SK-N-MC (cell line): Measurements from ENCODE around the gene BSN.

Experiments
- EZH2 ChIP-seq: fragments of 200-600 bp; sonication (generic); IDR thresholded peaks from one replicate; pipeline ENCODE4 v1.6.1; 2017; ENCODE audit warnings: antibody characterized with exemption
- FOXP2 ChIP-seq: optimal IDR thresholded peaks from 2 replicates; pipeline ENCODE3; 2011; ENCODE audit warnings: mild to moderate bottlenecking, moderate library complexity; ENCODE audit not compliant: insufficient read depth; ENCODE audit errors: extremely low read length, control extremely low read depth
- POLR2AphosphoS5 ChIP-seq: IDR thresholded peaks from 2 replicates; pipeline ENCODE4 v1.6.1; 2012; ENCODE audit warnings: mild to moderate bottlenecking, low read depth, low read length, borderline replicate concordance

DNA sequence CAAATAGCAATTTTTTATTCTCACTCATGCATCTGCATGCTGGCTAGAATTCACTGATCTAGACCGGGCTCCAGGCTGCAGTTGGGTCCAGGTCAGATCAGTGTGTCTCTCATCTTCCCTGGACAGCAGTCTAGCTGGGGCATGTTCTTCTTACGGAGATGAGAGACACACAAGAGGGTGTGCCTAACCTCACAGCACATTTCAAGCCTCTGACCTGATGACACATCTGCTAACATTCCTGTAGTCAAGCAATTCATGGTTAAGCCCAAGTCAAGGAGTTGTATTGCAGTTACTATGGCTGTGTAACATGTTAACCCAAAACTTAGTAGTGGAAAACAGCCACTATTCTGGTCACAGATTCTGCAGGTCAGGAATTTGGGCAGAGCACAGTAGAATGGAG is 13.1 kb downstream of the BSN start:
- TF ChIP-seq POLR2AphosphoS5 (no peak), EZH2 (no peak), FOXP2 (no peak)
